BJ (cell line): ENCODE measurements around the gene CLPTM1. TPM values are rescaled to one million over a fixed set of nuclear protein-coding genes. Genes with fewer than 3 reads are reported as not detected.

Experiments used
- CTCF ChIA-PET: fragments of 350-600 bp; formaldehyde crosslinking; extraction: SDS; loops from one replicate; lab custom pipeline; 2021; ENCODE audit warnings: antibody characterized with exemption, inconsistent platforms; lab: Yijun Ruan, JAX
- POLR2A ChIA-PET: fragments of 300-600 bp; sonication (Branson Sonifier 250); formaldehyde crosslinking; extraction: SDS; loops from one replicate; lab custom pipeline; 2021; ENCODE audit warnings: antibody characterized with exemption; lab: Charles Lee
- DNase-seq: peaks from one replicate; pipeline ENCODE4 v3.0.0-alpha.2; 2011; ENCODE audit warnings: low read depth
- H3K27me3 ChIP-seq: 2 replicates; pipeline ENCODE4 v1.6.0; 2011; ENCODE audit warnings: low read length; ENCODE audit not compliant: control insufficient read depth, insufficient read depth
- H3K36me3 ChIP-seq: 2 replicates; pipeline ENCODE4 v1.5.1; 2011; ENCODE audit warnings: low read length; ENCODE audit not compliant: control insufficient read depth, insufficient read depth
- H3K4me3 ChIP-seq: 2 replicates; pipeline ENCODE4 v1.5.1; 2011; ENCODE audit warnings: low read depth, mild to moderate bottlenecking, control low read depth, low read length
- CTCF ChIP-seq: IDR thresholded peaks from 2 replicates; pipeline ENCODE4 v1.5.1; 2011; ENCODE audit warnings: low read depth, mild to moderate bottlenecking, control low read depth, inconsistent platforms, low read length, moderate library complexity; ENCODE audit not compliant: insufficient read depth
- polyA plus RNA-seq: library from polyadenylated mRNA; depleted of rRNA; stranded (reverse); fragments of >200 nt; gene quantifications from 2 replicates; pipeline ENCODE4 v1.2.3, GENCODE V29; 2011

Gene CLPTM1
- polyA plus RNA-seq, 1 experiment: 127 TPM

- peaks cover 2% of the 10 kb centered on the region; the same call in 1 of the 2 replicates for H3K36me3 ChIP-seq
- no peak for DNase-seq
- no peaks in the 10 kb centered on the region for H3K27me3 ChIP-seq
- POLR2A ChIA-PET: no interaction called here
- H3K4me3 ChIP-seq: peak overlapping the region; percentile 77
- TF ChIP-seq CTCF: no peak
- CTCF ChIA-PET: interaction anchor here (0.6 to 12.3 kb wide), 7 partner anchors 12 to 322 kb away, joined by 3 to 151 read pairs (median 3); partner anchors contain the start of genes APOE and NECTIN2
Observed at GRCh38 chr19:44954278-44954648, 917 bp upstream of the CLPTM1 start.

DNA sequence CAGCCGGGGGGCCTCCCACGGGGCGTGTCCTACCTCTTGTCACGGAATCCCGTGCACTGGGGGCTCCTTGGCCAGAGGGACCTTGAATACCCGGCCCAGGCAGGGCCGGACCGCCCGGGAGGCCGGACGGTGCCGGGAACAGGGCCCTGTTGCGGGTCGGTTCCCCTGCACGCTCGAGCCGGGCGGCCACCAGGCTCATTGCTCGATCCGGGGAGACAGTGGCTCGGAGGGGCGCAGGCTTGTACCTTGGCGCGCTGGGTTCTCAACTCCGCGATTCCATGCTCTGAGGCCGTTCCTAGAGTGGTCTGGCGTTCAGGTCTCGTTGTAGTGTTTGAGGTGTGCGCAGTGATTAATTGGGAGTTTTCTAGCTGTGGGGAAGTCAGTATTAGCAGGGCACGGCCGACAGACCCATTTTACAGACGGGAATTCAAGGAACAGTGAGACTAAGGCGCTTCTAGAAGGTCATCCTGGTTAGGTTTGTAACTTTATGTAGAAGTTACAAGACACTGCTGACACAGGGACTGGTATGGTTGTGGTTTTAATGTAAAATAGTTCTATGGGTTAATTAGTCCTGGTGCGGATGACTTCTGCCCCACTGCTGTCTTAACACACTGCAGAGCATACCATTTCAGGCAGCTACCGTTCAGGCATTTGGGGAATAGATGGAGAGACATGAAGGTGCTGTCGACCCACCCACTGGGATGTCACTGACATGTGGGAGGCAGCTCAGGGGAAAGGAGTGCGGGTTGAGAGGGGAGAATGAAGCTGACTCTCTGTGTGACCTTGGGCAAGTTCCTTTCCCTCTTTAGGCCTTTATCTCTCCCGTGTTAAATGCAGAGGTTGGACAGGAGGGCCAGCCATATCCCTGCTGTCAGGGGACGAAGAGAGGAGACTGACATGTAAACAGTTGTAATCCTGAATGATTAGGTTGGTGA is 592 bp downstream of the CLPTM1 start:
- Histone ChIP-seq H3K36me3 (peaks cover 6% of the 10 kb centered on the region), H3K4me3 (peak overlapping the region; percentile 77), H3K27me3 (no peaks in the 10 kb centered on the region)
- no peak for TF ChIP-seq CTCF
- no peak for DNase-seq
- POLR2A ChIA-PET: no interaction called here
- CTCF ChIA-PET: interaction anchor here (0.8 to 12.3 kb wide), 7 partner anchors 9 to 63 kb away, joined by 3 to 151 read pairs (median 3); partner anchors contain the start of gene APOE

GRCh38 chr19:44957526-44957925 is 2.3 kb downstream of the CLPTM1 start:
- no peak for DNase-seq
- ChIA-PET POLR2A (no interaction called here), CTCF (interaction anchor here (0.7 to 12.3 kb wide), 4 partner anchors 31 to 53 kb away, joined by 3 to 151 read pairs (median 3); partner anchors contain the start of gene APOE)
- no peaks in the 10 kb centered on the region for H3K27me3 ChIP-seq
- TF ChIP-seq CTCF: no peak
- H3K4me3 ChIP-seq: no peak overlapping the region
- peaks cover 10% of the 10 kb centered on the region for H3K36me3 ChIP-seq

DNA sequence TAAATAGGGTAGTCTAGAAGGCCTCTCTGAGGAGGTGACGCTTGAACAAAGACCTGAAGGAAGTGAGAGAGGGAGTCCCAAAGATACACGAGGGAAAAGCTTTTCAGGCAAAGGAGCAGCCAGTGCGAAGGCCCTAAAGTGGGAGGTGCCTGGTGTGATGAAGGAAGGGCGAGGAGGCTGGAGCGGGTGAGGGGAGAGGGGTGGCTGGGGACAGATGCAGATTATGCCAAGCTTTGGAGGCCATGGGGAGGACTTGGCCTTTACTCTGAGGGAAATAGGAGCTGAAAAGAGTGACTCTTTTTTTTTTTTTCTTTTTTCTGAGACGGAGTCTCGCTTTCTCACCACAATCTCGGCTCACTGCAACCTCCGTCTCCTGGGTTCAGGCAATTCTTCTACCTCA is 2.9 kb downstream of the CLPTM1 start:
- TF ChIP-seq CTCF: no peak
- DNase-seq: no peak
- POLR2A ChIA-PET: no interaction called here
- H3K4me3 ChIP-seq: no peak overlapping the region
- CTCF ChIA-PET: interaction anchor here (12.3 kb wide), 1 partner anchor 53 kb away, joined by 151 read pairs; the partner anchor contains the start of gene APOE
- peaks cover 10% of the 10 kb centered on the region for H3K36me3 ChIP-seq
- no peaks in the 10 kb centered on the region for H3K27me3 ChIP-seq

DNA sequence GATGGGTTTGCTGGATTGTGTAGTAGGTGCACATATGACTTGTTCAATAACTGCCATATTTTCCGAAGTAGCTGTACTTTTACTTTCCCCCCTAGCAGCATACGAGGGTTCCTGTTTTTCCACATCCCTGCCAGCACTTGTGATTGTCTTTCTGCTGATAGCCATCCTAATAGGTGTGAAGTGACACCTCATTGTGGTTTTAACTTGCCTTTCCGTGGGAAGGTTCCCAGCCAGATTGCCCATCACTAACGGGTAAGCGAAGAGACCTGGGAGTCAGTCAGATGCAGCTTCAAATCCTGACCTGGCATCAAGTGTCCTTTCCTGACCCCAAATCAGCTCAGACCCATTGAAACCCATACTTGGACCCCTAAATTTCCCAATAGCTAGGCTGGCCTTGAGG is 4.5 kb downstream of the CLPTM1 start:
- no peak for DNase-seq
- CTCF ChIA-PET: interaction anchor here (1.1 kb wide), 1 partner anchor 8 kb away, joined by 3 read pairs; no protein-coding TSS in a partner anchor
- Histone ChIP-seq H3K4me3 (no peak overlapping the region), H3K36me3 (peaks cover 12% of the 10 kb centered on the region), H3K27me3 (no peaks in the 10 kb centered on the region)
- no peak for TF ChIP-seq CTCF
- POLR2A ChIA-PET: no interaction called here
